Measurements from ENCODE around the gene IPMK.

Gene IPMK

DNA sequence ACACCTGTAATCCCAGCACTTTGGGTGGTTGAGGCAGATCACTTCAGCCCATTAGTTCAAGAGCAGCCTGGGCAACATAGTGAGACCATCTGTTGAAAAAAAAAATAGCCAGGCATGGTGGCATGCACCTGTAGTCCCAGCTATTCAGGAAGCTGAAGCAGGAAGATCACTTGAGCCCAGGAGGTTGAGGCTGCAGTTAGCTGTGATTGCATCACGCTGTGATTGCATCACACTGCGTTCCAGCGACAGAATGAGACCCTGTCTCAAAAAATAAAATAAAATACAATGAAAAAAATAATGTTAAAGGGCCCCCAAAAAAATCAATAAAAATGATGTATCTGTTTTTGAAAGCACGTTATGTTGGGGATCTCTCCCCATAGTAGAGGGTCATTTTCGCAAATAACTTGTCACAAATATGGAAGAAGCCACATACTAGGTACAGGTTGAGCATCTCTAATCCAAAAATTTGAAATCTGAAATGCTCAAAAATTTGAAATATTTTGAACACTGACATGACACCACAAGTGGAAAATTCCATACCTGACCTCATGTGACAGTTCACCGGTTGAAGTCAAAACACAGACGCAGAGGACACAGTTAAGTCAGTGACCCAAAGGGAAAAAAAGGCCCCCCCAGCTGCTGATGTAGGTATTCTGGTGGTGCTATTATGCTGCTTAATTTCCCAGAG, 10.7 kb upstream of the IPMK start:
- no peaks in the 10 kb centered on the region for H3K27me3 Mint-ChIP-seq
- no peaks in the 10 kb centered on the region for H3K9me3 Mint-ChIP-seq
- H3K36me3 Mint-ChIP-seq (ENCODE audit: low read depth), result peaks cover 70% of the 10 kb centered on the region
- no peak overlapping the region for H3K4me3 Mint-ChIP-seq
- no peak for DNase-seq
- H3K4me1 Mint-ChIP-seq (ENCODE audit: low read depth), result peaks cover 44% of the 10 kb centered on the region
- no peak overlapping the region for H3K27ac Mint-ChIP-seq

GRCh38 chr10:58275908-58276307, 8.2 kb upstream of the IPMK start:
- Mint-ChIP-seq H3K4me1 (ENCODE audit: low read depth) (peaks cover 26% of the 10 kb centered on the region), H3K36me3 (ENCODE audit: low read depth) (peaks cover 54% of the 10 kb centered on the region), H3K4me3 (no peak overlapping the region), H3K27me3 (no peaks in the 10 kb centered on the region), H3K9me3 (no peaks in the 10 kb centered on the region), H3K27ac (no peak overlapping the region)
- DNase-seq, result no peak

DNA sequence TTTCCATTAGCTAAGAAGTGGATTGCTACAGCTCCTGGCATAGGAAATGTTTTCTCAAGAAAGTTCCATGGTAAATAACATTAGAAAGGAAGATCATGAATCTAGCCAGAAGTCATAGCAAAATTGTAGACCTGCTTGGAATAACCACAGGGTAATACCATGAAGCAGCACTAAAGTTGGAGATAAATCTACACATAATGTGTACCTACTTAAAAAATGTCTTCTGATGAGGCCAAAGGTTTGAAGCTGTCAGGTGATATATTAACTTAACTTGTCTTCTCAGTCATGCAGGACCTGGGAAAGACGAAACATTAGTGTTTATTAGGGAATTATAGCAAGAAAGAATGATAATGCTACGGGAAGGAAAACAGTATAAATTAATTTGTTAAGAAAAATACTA, 7.6 kb upstream of the IPMK start:
- Mint-ChIP-seq H3K27ac (no peak overlapping the region), H3K4me3 (no peak overlapping the region)

GRCh38 chr10:58269782-58270290, 2.1 kb upstream of the IPMK start:
- peak overlapping the region; percentile 98 for H3K27ac Mint-ChIP-seq
- peak overlapping the region; percentile 95 for H3K4me3 Mint-ChIP-seq
- peaks cover 31% of the 10 kb centered on the region for H3K36me3 Mint-ChIP-seq (ENCODE audit: low read depth)
- no peaks in the 10 kb centered on the region for H3K27me3 Mint-ChIP-seq
- peaks cover 42% of the 10 kb centered on the region for H3K4me1 Mint-ChIP-seq (ENCODE audit: low read depth)
- DNase-seq, result no peak
- no peaks in the 10 kb centered on the region for H3K9me3 Mint-ChIP-seq

More for the DNA sequence above, 7.6 kb upstream of the IPMK start:
- Mint-ChIP-seq H3K27me3 (no peaks in the 10 kb centered on the region), H3K4me1 (ENCODE audit: low read depth) (peaks cover 26% of the 10 kb centered on the region), H3K9me3 (no peaks in the 10 kb centered on the region), H3K36me3 (ENCODE audit: low read depth) (peaks cover 54% of the 10 kb centered on the region)
- DNase-seq, result no peak

DNA sequence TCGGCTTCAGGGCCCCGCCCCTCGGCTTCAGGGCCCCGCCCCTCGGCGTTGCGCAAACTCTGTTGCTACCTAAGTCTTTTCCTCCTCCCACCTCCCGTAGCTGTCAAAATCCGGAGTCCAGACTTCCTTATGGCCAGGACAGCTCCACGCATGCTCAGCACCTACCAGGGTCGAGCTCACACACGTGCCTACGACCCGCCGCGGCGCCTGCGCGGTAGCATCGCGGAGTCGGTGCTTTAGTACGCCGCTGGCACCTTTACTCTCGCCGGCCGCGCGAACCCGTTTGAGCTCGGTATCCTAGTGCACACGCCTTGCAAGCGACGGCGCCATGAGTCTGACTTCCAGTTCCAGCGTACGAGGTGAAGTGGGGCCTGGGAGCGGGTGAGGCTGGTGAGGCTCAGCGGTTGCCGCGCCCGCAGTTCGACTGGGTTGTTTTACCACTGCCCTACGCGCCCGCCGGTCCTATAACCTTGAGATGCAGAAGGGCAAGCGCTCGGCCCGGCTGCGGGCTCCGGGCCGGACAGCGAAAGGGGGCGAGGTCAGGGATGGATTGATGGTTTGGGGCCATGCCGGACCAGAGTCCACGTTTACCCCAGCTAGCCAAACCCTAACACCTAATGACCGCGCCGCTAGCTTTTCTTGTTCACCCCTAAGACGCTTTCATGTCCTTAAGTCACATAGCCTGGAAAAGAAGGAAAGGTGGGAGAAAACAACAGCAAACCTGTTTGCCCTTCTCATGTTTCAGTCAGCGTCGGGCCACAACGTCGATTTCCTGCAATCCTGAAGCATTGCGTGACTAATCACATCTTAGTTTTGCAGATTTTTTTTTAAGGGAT, 1.5 kb upstream of the IPMK start, which contains the start of gene CISD1:
Gene CISD1 (plus strand): TSS at position 217 of the 836 bp plus-strand sequence. CDS start 112 bp downstream, at position 329.
- Mint-ChIP-seq H3K9me3 (no peaks in the 10 kb centered on the region), H3K27ac (peak within 1 kb of the TSS; percentile 98), H3K4me1 (ENCODE audit: low read depth) (peaks cover 46% of the 10 kb centered on the region), H3K36me3 (ENCODE audit: low read depth) (peaks cover 31% of the 10 kb centered on the region), H3K27me3 (no peaks in the 10 kb centered on the region), H3K4me3 (peak within 1 kb of the TSS; percentile 95)
- DNase-seq, result peak; percentile 90

- Mint-ChIP-seq H3K27ac (peak overlapping the region; percentile 98), H3K36me3 (ENCODE audit: low read depth) (peaks cover 31% of the 10 kb centered on the region), H3K27me3 (no peaks in the 10 kb centered on the region), H3K9me3 (no peaks in the 10 kb centered on the region), H3K4me3 (peak overlapping the region; percentile 95), H3K4me1 (ENCODE audit: low read depth) (peaks cover 49% of the 10 kb centered on the region)
- no peak for DNase-seq
These were observed 806 bp upstream of the IPMK start for GRCh38 chr10:58268454-58268945.

- no peaks in the 10 kb centered on the region for H3K9me3 Mint-ChIP-seq
These were observed 625 bp downstream of the IPMK start for GRCh38 chr10:58266826-58267712.

DNA sequence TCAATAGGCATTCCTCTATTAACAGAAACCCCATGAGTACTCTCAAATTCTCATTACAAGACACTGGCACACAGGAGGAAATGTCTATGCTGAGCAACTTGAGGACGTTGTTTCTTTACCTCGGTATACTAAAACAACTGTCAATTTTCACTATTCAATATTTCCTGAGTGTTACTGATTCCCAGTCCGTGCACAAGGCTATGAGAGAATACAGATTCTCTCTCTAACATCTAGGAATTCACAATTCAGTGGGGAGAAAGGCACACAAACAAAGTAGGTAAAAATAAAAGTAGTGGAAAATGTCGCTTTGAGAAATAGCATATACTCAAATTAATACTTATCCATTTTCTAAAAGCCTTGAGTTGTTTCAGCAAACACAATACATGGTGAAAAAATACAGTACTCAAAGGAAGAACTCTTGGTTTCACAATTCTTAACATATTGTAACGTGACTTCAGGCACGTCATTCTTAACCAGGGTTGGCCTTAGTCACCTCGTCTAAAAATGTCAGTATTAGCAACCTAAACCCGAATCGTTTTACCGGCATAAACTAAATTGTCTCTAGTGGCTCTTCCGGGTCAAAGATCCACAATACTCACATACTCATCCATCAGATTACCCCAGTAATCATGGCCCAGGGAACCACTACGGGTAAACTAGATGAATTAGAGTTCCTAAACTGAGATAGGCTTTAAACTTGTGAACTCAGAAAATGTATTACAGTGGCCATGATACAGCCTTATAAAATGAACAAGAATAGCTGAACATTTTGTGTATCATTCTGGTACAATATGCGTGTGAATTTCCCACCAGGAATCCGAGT, 1.5 kb downstream of the IPMK start:
- DNase-seq, result no peak
- Mint-ChIP-seq H3K4me1 (ENCODE audit: low read depth) (peaks cover 56% of the 10 kb centered on the region), H3K9me3 (no peaks in the 10 kb centered on the region), H3K27me3 (no peaks in the 10 kb centered on the region), H3K4me3 (peak overlapping the region; percentile 95), H3K27ac (peak overlapping the region; percentile 98), H3K36me3 (ENCODE audit: low read depth) (peaks cover 24% of the 10 kb centered on the region)

More at GRCh38 chr10:58266826-58267712, 625 bp downstream of the IPMK start:
- peak; percentile 62 for DNase-seq
- H3K27ac Mint-ChIP-seq, result peak overlapping the region; percentile 98
- H3K27me3 Mint-ChIP-seq, result no peaks in the 10 kb centered on the region
- peaks cover 29% of the 10 kb centered on the region for H3K36me3 Mint-ChIP-seq (ENCODE audit: low read depth)
- peaks cover 54% of the 10 kb centered on the region for H3K4me1 Mint-ChIP-seq (ENCODE audit: low read depth)
- H3K4me3 Mint-ChIP-seq, result peak overlapping the region; percentile 95

DNA sequence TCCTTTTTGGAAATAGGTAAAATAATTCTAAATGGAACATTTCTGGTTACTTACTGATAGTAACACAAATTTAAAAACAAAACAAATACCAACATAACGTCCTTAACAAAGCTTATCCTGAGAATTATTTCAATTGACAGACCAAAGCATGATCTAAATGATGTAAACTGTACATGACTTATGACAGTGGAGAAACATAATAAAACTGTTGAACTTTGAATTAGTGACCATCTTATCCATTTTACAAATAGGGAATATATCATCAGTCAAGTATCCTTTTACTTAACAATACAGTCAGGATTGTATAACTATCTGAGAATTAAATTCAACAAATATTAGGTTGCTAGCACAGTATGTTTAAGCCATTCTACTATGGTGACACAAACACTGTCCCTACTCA, 2.4 kb downstream of the IPMK start:
- H3K4me1 Mint-ChIP-seq (ENCODE audit: low read depth), result peaks cover 54% of the 10 kb centered on the region

DNA sequence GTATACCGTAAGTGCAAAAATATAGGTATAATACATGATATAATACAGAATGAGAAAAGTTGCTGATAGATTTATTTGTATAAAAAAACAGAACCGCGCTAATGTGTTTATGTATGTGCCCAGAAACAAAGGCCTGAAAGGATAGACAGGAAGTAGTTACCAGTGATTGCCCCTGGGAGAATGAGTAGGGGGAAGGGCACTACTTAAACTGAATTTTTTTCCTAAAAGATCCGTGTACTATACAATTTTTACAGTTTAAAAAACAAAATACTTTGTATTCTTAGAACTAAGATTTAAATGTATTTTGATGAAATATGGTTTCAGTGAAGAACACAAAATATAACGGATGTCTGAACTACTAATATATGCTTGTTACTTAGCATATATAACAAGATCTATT, 2.9 kb downstream of the IPMK start:
- H3K36me3 Mint-ChIP-seq (ENCODE audit: low read depth), result peaks cover 17% of the 10 kb centered on the region
- no peaks in the 10 kb centered on the region for H3K9me3 Mint-ChIP-seq
- no peak for DNase-seq
- H3K4me3 Mint-ChIP-seq, result peak overlapping the region; percentile 30
- no peaks in the 10 kb centered on the region for H3K27me3 Mint-ChIP-seq
- peak overlapping the region; percentile 98 for H3K27ac Mint-ChIP-seq
- peaks cover 55% of the 10 kb centered on the region for H3K4me1 Mint-ChIP-seq (ENCODE audit: low read depth)

More for the DNA sequence above, 2.4 kb downstream of the IPMK start:
- Mint-ChIP-seq H3K9me3 (no peaks in the 10 kb centered on the region), H3K27me3 (no peaks in the 10 kb centered on the region), H3K4me3 (peak overlapping the region; percentile 95), H3K27ac (peak overlapping the region; percentile 98), H3K36me3 (ENCODE audit: low read depth) (peaks cover 18% of the 10 kb centered on the region)
- DNase-seq, result no peak

GRCh38 chr10:58262766-58263165, 4.9 kb downstream of the IPMK start:
- Mint-ChIP-seq H3K9me3 (no peaks in the 10 kb centered on the region), H3K4me1 (ENCODE audit: low read depth) (peaks cover 49% of the 10 kb centered on the region), H3K4me3 (no peak overlapping the region), H3K36me3 (ENCODE audit: low read depth) (peaks cover 18% of the 10 kb centered on the region), H3K27ac (no peak overlapping the region), H3K27me3 (no peaks in the 10 kb centered on the region)
- DNase-seq, result no peak

DNA sequence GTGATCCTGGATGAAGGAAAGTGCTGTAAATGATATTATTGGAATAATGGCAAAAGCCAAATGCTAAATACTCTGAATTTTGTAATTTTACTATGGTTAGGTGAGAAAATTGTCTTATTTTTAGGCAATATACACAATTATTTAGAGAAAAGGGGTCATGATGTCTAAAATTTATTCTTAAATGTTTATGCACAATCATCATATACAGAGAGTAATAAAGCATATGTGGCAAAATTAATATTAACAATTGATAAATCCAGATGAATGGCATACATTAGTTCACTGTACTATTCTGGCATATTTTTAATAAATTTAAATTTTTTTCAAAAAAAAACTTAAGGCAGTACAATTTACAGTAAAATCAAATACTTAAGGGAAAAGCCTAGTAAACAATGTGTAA, 7.4 kb downstream of the IPMK start:
- H3K9me3 Mint-ChIP-seq, result no peaks in the 10 kb centered on the region
- no peak overlapping the region for H3K4me3 Mint-ChIP-seq
- DNase-seq, result no peak
- H3K4me1 Mint-ChIP-seq (ENCODE audit: low read depth), result peaks cover 50% of the 10 kb centered on the region
- H3K36me3 Mint-ChIP-seq (ENCODE audit: low read depth), result peaks cover 20% of the 10 kb centered on the region
- H3K27me3 Mint-ChIP-seq, result no peaks in the 10 kb centered on the region
- H3K27ac Mint-ChIP-seq, result no peak overlapping the region

DNA sequence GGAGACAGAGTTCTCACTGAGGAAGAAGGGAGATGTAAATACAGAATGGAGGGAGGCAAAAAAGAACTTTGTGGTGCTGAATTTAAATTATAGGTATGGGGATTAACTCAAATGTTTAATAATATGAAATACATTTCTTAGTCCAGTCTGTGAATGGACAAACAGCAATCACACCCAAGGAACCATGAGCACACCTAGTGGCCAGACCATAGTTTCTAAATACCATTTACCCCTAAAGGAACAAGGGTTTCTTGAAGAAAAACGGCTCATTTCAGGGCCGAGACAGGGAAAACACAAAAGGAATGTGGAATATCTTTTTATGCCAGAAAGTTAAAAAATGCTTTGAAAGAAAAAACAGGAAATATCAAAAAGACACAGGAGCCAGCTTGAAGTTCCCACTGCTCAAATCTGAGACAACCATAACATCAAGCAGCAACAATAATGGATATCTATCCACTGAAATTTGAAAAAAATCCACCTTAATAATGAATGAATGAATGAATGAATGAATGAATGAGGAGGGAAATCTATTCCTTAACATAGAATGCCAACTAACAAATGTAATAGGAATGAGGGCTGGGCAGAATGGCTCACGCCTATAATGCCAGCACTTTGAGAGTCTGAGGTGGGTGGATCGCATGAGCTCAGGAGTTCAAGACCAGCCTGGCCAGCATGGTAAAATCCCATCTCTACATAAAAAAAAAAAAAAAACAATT, 8.6 kb downstream of the IPMK start:
- H3K4me1 Mint-ChIP-seq (ENCODE audit: low read depth), result peaks cover 49% of the 10 kb centered on the region
- H3K27ac Mint-ChIP-seq, result no peak overlapping the region
- no peaks in the 10 kb centered on the region for H3K9me3 Mint-ChIP-seq
- peaks cover 31% of the 10 kb centered on the region for H3K36me3 Mint-ChIP-seq (ENCODE audit: low read depth)
- no peaks in the 10 kb centered on the region for H3K27me3 Mint-ChIP-seq
- no peak for DNase-seq
- H3K4me3 Mint-ChIP-seq, result no peak overlapping the region

Data from activated T-cell treated with anti-CD3 and anti-CD28 coated beads, Interleukin-2, amount 50 U/mL, for 24 hours (primary cell).